NCI-H1417 (cell line): ENCODE measurements around the gene COX10.
"Not testable (repeated sequence)": the region's sequence is repeated elsewhere in the genome, so short reads cannot be mapped to it uniquely, and the experiment has no call there.

Experiments used
- DNase-seq, 3 experiments: peaks; one replicate each; lab custom pipeline; 2025; lab: John Stamatoyannopoulos, UW

Gene COX10

DNA sequence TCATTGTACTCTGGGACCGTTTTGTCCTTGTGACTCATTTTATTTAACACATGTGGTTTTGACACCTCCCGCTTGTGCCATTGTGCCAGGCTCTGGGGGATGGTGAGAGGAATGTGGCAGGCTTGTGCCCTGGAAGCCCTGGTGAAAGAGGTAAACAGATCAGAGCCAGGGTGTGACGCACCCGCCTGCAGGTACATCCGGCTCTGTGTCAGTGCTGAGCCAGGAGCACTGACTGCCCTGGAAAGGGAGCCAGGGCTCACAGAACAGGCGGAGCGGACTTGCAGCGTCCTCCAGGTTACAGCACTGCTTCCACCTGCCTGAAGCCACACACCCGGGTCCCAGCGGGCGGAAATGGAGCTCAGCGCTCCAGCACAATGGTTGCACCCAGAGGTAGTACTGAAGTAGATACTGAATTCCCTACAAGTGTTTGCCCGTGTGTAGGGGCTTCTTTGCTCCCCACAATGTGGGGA, 136.7 kb downstream of the COX10 start:
- no peak for DNase-seq

DNA sequence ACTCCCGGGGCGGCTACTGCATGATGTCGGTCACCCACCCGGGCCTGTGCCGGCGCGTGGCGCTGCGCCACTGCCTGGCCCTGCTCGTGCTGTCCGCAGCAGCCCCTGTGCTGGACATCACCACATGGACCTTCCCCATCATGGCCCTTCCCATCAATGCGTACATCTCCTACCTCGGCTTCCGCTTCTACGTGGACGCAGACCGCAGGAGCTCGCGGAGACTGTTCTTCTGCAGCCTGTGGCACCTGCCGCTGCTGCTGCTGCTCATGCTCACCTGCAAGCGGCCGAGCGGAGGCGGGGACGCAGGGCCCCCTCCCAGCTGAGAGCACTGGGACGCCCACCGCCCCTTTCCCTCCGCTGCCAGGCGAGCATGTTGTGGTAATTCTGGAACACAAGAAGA, 137.6 kb downstream of the COX10 start:
- DNase-seq: no peak

DNA sequence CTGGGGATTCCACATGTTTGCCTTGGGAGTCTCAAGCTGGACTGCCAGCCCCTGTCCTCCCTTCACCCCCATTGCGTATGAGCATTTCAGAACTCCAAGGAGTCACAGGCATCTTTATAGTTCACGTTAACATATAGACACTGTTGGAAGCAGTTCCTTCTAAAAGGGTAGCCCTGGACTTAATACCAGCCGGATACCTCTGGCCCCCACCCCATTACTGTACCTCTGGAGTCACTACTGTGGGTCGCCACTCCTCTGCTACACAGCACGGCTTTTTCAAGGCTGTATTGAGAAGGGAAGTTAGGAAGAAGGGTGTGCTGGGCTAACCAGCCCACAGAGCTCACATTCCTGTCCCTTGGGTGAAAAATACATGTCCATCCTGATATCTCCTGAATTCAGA, 138.5 kb downstream of the COX10 start:
- no peak for DNase-seq

DNA sequence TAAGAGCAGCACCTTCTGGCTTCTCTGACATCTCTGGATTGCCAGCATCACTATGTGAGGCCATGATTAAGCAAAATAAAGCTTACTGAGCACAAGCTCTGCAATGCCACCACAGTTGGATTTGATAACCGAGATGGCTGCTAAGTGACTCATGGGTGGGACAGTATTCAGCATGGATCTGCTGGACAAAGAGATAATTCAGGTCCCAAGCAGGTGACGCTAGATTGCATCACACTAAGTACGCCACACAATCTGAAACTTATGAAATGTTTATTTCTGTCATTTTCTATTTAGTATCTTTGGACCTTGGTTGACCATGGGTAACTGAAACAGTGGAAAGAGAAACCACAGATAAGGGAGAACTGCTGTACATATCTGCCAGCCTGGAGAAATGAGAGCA, 139.9 kb downstream of the COX10 start:
- DNase-seq: no peak

DNA sequence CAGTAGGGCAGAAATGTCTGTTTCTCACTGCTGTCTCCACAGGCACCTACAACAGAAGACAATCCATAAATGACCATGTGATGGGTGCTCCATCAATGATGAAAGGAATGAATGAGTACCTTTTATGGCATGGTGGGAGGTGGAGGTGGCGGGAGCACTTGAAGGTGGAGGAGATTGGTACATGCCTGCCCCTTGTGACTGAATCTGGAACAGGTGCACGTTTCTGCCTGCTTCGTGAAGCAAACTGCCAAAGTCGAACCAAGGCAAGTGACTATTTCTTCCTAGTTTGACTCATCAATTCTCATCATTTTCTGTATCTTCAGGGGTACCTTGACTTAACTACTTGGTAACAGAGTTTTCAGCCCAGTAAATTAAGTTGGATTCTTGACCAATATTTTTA, 141.9 kb downstream of the COX10 start:
- DNase-seq: no peak

DNA sequence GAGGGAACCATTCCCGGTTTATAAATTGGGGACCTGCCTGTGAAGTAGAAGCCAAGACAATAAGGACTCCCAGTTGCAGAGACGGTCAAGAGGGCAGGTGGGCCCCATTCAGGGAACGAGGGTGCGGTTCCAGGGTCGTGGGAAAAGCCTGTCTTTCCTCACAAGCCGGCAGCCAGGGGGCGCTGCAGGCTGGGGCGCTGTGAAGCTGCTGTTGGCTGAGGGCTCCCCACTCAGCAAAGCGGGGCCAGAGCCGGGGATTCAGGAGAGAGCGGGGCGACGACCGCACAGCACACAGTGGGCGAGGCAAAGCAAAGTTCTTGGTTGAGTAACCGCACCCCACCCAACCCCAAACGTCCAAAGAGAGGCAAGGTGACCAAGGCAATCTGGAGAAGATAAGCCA, 142.5 kb downstream of the COX10 start:
- no peak for DNase-seq

DNA sequence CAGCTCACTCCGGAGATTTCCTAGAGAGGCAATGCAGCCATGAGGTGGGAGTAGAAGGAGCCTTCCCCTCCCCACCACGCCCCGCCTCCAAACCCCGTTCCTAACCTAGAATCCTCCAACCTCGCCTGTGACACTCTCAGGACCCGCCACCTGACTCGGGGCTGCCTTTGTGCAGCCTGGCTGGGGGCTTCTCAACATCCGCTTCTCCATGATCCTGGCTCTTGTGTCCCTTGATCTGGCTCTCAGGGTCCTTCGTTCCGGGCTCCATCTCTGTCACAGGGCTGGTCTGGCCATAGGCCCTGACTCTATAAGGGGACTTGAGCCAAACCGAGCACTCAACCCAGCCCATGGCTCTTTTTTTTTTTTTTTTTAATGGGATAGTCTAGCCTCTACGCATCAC, 143.1 kb downstream of the COX10 start:
- DNase-seq: no peak

DNA sequence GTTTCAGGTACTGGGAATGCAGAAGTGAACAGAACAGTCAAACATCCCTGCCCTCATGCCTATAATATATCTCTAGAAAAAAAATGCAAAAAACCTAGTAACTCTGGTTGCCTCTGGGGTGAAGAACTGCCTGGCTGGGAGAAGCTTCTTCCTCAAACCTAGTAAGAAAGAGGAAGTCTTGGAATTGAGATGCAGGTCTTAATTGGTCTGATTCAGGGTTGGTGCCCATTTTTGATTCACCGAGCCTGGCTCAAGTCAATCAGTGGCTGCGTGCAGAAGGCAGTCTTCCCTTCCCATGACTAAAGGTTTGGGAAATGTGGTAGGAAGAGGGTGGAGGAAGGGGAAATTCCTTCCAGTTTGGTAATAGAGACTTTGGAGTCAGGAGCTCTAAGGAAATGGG, 145.0 kb downstream of the COX10 start:
- DNase-seq: no peak

DNA sequence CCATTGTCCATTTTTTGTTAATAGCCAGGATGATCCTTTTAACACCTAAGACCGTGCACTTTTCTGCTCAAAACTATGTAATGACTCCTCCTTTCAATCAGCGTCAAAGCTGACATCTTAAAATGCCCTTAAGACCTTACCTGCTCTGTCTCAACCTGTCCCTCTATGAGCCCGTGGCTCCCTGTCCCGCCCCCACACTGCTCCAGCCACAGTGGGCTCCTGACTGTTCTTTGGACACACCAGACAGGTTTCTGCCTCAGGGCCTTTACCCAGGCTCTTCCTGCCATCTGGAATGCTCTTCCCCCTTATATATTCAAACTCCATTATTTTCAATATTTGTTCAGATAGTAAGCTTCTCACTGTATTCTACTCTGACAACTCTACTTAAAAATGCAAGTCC, 153.3 kb downstream of the COX10 start:
- no peak for DNase-seq

DNA sequence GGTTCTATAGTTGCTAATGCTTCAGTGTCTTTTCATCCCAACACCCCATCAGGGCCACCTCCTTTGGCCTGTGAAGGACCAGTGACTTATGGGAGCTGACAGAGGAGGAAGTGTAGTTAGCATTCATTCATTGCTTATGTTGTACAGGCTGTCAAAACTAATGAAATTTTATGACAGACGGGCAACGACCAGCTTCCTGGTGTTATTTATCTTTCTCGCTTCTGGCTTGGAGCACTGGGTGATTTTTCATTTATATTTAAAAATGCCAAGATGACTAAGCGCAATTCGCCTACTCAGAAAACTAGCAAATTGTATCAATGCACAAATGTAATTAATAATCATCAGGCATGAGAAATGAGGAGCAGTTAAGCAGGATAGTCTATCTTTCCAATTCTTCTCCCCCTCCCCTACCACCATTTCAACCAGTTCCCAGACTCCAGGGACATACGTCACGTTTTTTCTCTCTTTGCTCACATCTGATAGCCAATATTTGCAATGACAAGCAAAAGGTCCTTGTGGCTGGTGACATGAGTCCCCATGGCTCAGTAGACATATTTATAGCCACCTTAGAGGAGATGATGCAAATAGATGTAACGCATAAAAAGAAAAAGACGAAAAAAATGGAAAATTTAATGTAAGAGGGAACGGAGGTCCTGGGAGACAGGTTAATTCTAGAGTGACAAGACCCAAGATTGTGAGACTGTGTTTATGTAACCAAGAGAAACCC, 156.1 kb downstream of the COX10 start:
- DNase-seq: no peak

DNA sequence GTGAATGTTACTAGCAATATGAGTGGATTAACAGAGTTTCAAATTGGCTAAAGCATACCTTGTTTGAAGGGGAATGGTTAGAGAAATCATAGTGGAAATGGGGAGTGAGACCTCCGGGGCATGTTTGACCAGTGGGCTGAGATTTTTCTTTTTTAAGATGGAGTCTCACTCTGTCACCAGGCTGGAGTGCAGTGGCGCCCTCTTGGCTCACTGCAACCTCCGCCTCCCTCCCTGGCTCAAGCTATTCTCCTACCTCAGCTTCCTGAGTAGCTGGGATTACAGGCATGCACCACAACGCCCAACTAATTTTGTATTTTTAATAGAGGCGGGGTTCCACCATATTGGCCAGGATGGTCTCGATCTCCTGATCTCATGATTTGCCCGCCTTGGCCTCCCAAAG, 157.7 kb downstream of the COX10 start:
- no peak for DNase-seq

DNA sequence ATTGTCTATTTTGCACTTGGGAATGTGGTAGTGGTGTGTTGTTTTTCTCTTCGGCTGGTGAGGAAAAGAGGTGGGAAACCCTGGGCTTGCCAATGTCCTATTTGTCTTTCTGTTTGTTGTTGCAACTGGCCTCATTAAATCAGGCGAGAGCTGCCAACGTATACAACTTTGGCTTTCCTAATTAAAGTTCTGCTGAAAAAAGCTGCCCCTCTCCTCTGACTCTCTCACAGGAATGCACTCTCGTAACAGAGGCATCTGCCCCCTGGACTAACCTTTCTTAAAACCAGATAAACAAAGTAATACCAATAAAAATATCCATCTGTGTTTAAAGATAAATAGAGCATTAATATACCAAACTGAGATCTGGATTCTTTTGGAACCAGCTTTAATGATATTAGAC, 159.6 kb downstream of the COX10 start:
- DNase-seq: no peak

DNA sequence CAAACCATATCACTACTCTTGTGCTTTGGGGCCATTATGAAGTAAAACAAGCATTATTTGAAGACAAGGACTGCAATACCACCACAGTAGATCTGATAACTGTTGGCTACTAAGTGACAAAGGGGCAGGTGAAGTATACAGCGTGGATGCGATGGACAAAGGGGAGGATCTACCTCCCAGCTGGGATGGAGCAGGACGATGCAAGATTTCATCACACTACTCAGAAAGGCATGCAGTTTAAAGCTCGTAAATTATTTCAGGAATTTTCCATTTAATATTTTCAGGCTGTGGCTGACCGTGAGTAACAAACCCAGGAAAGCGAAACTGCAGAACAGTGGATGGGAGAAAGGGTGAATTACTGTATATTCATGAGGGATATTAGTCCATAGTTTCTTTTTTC, 161.9 kb downstream of the COX10 start:
- DNase-seq: not testable (repeated sequence)

DNA sequence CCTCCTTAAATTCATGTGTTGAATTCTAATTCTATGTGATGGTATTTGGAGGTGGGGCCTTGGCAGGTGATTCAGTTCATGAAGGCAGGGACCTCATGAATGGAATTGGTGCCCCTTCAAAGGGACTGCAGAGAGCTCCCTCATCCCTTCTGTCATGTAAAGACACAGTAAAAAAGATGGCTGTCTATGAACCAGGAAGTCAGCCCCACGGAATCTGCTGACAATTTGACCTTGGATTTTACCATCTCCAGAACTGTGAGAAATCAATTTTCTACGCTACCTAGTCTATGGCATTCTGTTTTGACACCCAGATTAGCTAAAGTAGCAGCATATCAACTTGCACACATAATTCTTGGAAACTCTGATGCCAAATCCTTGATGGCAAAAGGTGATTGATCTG, 165.7 kb downstream of the COX10 start:
- DNase-seq: not testable (repeated sequence)

DNA sequence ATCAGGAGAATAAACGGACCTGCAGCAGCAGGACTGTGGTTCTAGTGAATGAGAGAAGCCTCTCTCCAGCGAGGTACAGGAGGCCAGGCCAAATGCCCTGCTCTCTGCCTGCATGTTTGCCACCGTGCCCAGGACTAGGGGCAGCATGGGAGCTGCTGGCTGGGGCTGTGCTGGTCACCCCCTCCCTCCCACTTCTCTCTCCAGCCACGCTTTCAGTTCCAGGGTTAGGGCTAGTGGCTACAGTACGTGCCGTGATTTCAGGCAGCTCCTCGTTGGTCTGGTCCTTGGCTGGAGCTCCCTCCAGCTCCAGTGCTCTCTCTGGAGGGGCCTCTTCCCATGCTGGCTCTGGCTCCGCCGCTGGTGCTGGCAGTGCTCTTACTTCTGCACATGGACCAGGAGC, 166.7 kb downstream of the COX10 start:
- not testable (repeated sequence) for DNase-seq

DNA sequence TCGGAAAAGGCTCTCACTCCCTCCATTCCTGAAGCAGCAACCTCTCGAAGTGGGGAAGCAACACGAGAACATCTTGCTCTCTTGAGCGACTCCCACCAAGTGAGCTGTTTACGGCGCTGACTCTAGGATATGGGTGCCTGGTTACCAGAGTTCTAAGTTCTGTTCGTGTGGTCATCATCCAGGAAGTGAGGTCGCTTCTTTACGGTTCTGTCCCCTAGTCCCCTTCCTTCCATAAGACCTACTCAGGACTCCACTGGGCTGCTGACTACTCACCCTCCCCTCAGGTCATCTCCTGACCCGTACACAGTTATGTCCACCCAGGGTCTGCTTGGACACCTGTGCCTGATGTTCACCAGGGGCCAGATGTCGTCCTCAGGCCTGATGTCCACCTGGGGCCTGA, 167.5 kb downstream of the COX10 start, which contains the start of gene CDRT15:
CDRT15 (minus strand) TSS at position 101 of the 400 bp plus-strand sequence; CDS start at position 72, 29 bp downstream.
- not testable (repeated sequence) for DNase-seq

DNA sequence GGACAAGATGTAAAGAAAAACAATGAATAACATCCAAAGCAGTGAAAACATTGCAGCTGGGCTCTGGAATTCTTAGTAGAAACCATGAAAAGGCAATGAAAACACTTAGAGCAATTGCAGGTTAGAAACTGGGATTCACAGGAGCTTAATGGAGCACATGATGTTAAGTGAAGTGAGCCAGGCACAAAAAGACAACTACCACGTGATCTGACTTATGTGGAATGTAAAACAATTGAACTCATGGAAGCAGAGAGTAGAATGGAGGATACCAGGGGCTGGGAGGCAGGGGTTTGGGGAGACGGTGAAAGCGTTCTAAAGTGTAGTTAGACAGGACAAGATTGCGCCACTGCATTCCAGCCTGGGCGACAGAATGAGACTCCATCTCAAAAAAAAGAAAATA, 170.0 kb downstream of the COX10 start:
- not testable (repeated sequence) for DNase-seq

DNA sequence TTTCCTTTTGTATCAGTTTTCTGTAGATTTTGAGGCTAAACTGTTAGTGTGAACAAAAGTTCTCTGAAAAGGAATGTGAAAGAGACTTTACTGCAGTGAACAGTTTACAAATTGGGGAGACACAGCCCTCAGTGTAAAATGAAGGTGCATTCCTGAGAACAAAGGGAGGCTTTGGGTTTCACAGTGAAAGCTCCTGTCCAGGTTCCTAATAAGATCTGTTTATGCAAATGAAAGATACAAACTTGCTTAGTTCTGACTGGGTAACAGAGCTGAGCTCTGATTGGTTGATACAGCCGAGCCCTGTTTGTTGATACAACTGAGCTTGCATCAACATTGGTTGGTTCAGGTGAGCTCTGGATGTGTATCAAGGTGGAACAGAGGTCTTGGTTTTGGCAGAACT, 175.7 kb downstream of the COX10 start:
- DNase-seq: no peak

DNA sequence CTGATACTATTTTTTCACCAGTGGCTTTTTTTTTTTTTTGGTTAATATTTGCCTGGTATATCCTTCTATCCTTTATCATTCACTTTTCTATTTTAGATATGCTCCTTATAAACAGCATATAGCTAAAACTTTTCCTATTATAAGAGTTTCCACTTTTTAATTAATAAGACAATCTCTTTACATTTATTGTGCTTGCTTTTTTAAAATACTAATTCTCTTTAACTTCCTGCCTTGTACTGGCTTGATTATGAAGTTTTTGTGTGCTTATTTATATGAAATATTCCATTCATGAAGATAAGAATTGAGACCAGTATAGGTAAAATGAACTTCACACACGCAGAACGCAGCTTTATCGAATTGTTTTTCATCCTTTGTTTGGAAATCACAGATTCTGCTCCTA, 176.3 kb downstream of the COX10 start:
- no peak for DNase-seq
